ENCODE measurements around the gene USH1C.

The USH1C gene

DNA sequence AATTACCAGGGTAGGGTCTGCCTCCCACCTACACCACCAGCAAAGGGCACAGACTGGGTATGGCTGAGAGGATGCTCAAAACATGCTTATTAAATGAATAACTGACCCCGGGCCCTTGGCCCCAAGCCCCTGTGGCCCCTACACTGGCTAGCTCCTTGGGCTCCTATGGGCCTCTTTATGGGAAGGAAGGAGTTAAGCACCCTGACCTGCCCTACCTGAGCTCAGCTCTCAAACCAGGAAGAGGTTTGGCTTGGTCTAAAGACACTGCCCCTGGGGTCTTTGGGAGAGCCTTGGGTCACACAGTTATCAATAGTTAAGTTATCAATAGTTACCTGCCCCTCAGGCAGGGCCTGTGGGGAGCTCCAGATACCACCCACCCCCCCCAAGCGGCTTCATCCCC is 1.2 kb downstream of the USH1C start:
- TF ChIP-seq, protein P1, sequence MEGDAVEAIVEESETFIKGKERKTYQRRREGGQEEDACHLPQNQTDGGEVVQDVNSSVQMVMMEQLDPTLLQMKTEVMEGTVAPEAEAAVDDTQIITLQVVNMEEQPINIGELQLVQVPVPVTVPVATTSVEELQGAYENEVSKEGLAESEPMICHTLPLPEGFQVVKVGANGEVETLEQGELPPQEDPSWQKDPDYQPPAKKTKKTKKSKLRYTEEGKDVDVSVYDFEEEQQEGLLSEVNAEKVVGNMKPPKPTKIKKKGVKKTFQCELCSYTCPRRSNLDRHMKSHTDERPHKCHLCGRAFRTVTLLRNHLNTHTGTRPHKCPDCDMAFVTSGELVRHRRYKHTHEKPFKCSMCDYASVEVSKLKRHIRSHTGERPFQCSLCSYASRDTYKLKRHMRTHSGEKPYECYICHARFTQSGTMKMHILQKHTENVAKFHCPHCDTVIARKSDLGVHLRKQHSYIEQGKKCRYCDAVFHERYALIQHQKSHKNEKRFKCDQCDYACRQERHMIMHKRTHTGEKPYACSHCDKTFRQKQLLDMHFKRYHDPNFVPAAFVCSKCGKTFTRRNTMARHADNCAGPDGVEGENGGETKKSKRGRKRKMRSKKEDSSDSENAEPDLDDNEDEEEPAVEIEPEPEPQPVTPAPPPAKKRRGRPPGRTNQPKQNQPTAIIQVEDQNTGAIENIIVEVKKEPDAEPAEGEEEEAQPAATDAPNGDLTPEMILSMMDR (IDR thresholded peaks at IDR 0.05; ENCODE audit: borderline replicate concordance, control extremely low read depth, extremely low read depth, insufficient read depth, missing control alignments): no peak
- no peak for DNase-seq (ENCODE audit: low spot score)
- in situ Hi-C loops (cut with MboI; ENCODE audit: low sequenced_read_pairs, unreplicated experiment): no loop called here

DNA sequence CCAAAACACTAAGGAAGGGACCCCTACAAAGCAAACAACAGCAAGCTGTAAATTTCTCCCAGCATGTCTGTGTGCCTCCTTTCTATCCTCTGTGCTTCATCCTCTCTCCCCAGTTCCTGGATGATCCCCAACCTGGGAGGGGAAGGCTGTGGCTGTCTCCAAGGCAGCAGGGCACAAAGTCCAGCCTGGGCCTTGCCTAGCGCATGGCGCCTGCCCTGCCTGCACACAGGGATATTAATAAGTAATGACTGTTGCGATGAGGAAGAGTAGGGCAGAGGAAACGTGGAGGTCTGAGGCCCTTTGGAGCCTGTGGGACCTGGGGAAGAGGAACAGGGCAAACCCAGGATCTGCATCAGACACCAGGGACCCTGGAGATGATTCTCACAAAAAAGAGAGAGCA is 2.0 kb downstream of the USH1C start:
- in situ Hi-C loops (cut with MboI; ENCODE audit: low sequenced_read_pairs, unreplicated experiment): no loop called here

DNA sequence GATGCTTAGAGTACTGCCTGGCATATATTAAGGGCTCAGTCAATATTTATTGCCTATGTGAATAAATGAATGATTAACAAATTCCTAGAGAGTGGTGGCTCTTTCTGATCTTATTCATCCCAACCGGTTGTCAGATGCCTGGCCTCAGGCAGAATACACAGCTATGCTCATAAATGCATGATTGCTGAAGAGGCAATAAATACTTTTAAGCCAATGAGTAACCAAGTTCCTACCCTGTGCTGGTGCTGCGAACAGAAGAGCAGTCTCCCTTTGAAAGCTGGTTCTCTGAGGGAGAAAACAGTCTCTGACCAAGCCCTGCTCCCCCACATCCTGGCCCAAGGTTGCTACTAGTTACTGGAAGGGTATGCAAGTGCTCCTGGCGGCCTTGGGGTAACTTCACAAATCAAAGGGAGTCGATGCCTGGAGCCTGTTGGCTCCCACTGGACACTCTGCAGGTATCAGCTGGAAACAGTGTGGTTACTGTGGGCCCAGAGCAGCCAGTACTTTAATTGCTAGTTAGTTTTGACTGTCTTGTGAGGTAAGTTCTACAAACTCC is 2.8 kb downstream of the USH1C start:
- TF ChIP-seq, protein P1 (IDR thresholded peaks at IDR 0.05; ENCODE audit: borderline replicate concordance, control extremely low read depth, extremely low read depth, insufficient read depth, missing control alignments): no peak
- in situ Hi-C loops (cut with MboI; ENCODE audit: low sequenced_read_pairs, unreplicated experiment): no loop called here
- DNase-seq (ENCODE audit: low spot score): no peak

More for the DNA sequence above, 2.0 kb downstream of the USH1C start:
- DNase-seq (ENCODE audit: low spot score): no peak
- TF ChIP-seq, protein P1 (IDR thresholded peaks at IDR 0.05; ENCODE audit: borderline replicate concordance, control extremely low read depth, extremely low read depth, insufficient read depth, missing control alignments): no peak

DNA sequence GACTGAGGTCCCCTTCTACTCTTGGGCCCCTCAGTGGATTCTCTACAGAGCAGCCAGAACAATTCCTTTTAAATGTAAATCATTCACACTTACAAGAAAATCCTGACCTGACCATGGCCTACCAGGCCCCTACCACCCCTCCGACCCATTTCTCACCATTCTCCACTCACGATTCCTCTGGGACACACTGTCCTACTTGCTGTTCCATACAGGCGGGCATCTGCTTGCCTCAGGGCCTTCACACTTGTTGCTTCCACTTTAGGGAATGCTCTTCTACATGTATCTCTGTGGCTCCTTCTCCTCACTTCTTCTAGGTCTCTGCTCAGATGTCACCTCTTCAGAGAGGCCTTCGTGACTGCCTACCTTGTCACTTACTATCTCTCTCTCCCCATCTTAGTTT is 3.4 kb downstream of the USH1C start:
- TF ChIP-seq, protein P1 (IDR thresholded peaks at IDR 0.05; ENCODE audit: borderline replicate concordance, control extremely low read depth, extremely low read depth, insufficient read depth, missing control alignments): no peak
- in situ Hi-C loops (cut with MboI; ENCODE audit: low sequenced_read_pairs, unreplicated experiment): no loop called here
- DNase-seq (ENCODE audit: low spot score): no peak

DNA sequence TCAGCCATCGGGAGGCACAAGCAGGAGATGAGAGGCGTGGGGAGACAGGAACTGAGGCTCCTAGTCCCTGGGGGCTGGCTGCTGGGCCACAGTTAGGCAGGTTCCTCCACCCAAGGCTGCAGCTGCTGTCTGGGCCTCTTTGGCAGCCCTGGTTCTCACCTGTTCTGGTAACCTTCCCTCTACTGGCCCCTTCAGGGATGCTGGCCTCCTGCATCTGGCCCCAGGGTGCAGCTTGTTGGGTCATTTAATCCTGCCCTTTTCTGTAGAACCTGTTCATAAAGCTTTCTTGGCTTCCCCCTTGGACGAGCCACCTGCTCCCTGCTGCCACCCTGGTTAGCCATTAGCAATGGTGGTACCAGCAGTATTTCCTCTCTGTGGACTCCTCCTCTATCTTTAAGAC is 5.5 kb downstream of the USH1C start:
- TF ChIP-seq, protein P1 (IDR thresholded peaks at IDR 0.05; ENCODE audit: borderline replicate concordance, control extremely low read depth, extremely low read depth, insufficient read depth, missing control alignments): no peak
- no peak for DNase-seq (ENCODE audit: low spot score)
- in situ Hi-C loops (cut with MboI; ENCODE audit: low sequenced_read_pairs, unreplicated experiment): no loop called here

DNA sequence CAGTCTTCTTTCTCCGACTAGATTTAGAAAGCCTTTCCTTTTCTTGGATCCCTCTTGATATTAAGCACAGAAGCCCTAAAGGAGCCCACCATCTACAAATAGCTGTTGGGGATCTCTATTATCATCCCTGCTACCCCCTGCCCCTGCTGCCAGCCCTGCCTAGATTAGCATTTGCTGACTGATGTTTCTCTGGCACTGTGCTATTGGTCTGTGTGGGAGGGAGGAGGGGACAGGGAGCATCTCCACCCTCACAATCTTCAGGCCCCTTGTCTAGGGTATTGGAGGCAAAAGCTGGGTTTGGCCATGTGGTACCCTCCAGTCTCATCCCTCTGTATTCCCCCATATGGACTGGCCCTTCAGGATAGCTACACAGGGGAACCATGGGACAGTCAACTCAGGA is 6.2 kb downstream of the USH1C start:
- no peak for DNase-seq (ENCODE audit: low spot score)
- in situ Hi-C loops (cut with MboI; ENCODE audit: low sequenced_read_pairs, unreplicated experiment): no loop called here
- TF ChIP-seq, protein P1 (IDR thresholded peaks at IDR 0.05; ENCODE audit: borderline replicate concordance, control extremely low read depth, extremely low read depth, insufficient read depth, missing control alignments): no peak
